ENCODE measurements around the gene COX7A2L.
"Not testable (repeated sequence)": the region's sequence is repeated elsewhere in the genome, so short reads cannot be mapped to it uniquely, and the experiment has no call there.

The COX7A2L gene

GRCh38 chr2:42360890-42361727, at the start of gene COX7A2L:
TSS of gene COX7A2L (minus strand) at chr2:42361217. CDS start at chr2:42361161, 56 bp downstream.
- DNase-seq = peak; percentile 98

GRCh38 chr2:42408009-42408408, 47.0 kb upstream of the COX7A2L start:
- DNase-seq = no peak

- no peak for DNase-seq
These were observed 46.5 kb upstream of the COX7A2L start for GRCh38 chr2:42407476-42407875.

DNA sequence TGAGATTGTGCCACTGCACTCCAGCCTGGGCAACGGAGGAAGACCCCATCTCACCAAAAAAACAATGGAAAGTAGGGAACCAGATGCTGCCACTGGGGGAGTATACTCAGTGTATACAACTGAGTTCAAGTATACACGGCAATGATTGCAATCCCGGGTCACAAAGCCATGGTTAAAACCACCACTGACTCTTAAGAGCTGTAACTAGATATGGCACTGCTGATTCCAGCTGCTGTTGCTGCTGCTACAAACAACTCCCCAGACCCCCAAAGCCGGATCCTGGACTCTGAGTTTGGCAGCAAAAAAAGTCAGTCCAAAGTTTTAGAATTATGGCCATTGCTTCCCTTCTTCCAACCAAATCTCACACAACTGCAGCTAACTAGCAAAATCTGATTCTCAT, 43.7 kb upstream of the COX7A2L start:
- DNase-seq = no peak

DNA sequence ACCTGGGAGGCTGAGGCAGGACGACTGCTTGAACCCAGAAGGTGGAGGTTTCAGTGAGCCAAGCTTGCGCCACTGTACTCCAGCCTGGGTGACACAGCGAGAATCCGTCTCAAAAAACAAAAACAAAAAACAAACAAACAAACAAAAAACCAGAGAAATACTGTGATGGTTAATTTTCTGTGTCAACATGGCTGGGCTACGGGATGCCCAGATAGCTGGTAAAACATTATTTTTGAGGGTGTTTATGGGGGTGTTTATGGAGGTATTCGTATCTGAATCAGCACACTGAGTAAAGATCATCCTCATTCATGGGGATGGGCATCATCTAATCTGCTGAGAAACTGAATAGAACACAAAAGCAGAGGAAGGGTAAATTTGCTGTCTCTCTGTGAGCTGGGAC, 40.8 kb upstream of the COX7A2L start:
- no peak for DNase-seq

DNA sequence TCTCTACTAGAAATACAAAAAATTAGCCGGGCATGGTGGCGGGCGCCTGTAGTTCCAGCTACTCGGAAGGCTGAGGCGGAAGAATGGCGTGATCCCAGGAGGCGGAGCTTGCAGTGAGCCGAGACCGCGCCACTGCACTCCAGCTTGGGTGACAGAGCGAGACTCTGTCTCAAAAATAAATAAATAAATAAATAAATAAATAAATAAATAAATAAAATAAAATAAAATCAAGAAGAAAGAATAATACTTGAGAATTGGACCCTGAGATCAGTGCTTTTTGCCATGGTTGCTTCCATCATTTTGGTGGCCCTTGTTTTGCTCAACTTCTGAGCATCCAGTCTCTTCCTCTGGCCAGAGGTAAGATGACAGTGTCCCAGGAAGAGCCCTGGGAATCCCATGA, 37.0 kb upstream of the COX7A2L start:
- DNase-seq = not testable (repeated sequence)

GRCh38 chr2:42393320-42393719, 32.3 kb upstream of the COX7A2L start:
- not testable (repeated sequence) for DNase-seq

GRCh38 chr2:42392191-42392590, 31.2 kb upstream of the COX7A2L start:
- DNase-seq = no peak

- no peak for DNase-seq
These were observed 29.5 kb upstream of the COX7A2L start for GRCh38 chr2:42390401-42390969.

GRCh38 chr2:42386682-42387081, 25.7 kb upstream of the COX7A2L start:
- no peak for DNase-seq

GRCh38 chr2:42385225-42385624, 24.2 kb upstream of the COX7A2L start:
- no peak for DNase-seq

DNA sequence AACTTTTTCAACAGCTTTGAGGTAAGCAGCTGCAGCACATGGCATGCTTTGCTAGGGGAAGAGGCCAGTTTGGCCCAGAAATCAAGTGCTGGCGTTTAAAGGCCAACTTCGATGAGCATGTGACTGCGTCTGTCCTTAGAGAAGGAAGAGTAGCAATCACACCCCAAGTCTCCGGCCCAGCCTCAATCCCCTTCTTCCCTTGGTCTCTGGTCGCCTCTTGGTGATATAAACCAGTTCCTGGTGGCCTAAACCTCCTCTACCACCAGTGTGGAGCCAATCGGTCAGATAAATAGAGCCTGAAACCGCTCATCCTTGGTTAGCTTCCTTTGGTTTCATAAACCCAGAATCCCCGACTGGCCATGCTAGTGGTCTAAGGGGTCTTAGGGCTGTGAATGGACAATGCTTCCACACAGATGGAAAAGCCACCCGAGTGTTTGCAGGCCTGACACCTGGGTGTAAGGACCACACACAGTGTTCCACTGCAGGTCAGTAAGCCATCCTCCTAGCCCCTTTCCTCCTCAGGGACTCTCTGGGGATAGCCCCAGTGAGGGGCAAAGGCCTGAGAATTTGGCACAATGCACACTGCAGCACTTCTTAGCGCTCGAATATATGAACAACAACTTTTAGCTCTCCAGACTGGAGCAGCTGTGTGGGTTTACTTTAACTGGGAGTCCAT, 23.0 kb upstream of the COX7A2L start:
- DNase-seq = no peak

- no peak for DNase-seq
These were observed 21.1 kb upstream of the COX7A2L start for GRCh38 chr2:42382144-42382543.

- not testable (repeated sequence) for DNase-seq
These were observed 19.0 kb upstream of the COX7A2L start for GRCh38 chr2:42380026-42380425.

- DNase-seq = no peak
These were observed 17.4 kb upstream of the COX7A2L start for GRCh38 chr2:42378415-42378814.

- DNase-seq = no peak
These were observed 15.7 kb upstream of the COX7A2L start for GRCh38 chr2:42376758-42377157.

DNA sequence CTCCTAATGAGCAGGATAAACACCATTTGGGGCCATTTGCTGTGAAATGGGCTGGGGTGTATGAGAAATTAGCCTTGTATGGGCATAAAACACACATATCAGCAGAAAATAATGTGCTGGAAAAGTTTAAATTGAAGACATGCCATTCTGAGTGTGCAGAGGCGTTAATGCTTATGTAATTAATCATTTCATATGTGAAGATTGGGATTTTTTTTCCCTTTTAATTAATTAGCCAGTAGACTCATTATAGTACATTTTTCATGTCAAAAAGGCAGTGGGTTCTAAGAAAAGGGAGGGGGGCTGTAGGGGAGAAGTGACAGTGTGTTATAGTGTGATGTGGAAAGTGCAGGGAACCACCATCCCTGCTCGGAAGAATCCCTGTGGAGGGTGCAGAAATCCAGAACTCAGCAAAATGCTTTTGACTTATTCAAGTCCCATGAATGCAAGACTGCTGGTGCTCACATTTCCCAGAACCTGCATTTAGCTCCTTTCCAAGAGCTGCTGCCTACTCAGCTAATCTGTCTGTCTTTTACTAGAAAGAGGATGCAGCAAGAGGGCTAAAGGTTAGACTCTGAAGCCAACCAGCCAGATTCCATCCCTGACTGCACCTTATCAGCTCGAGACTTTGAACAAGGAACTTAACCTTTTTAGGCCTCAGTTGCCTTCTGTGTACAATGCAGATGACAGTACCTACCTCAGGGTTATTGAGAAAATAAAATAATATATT, 11.6 kb upstream of the COX7A2L start:
- no peak for DNase-seq

GRCh38 chr2:42371611-42372473, 10.8 kb upstream of the COX7A2L start:
- peak; percentile 37 for DNase-seq

DNA sequence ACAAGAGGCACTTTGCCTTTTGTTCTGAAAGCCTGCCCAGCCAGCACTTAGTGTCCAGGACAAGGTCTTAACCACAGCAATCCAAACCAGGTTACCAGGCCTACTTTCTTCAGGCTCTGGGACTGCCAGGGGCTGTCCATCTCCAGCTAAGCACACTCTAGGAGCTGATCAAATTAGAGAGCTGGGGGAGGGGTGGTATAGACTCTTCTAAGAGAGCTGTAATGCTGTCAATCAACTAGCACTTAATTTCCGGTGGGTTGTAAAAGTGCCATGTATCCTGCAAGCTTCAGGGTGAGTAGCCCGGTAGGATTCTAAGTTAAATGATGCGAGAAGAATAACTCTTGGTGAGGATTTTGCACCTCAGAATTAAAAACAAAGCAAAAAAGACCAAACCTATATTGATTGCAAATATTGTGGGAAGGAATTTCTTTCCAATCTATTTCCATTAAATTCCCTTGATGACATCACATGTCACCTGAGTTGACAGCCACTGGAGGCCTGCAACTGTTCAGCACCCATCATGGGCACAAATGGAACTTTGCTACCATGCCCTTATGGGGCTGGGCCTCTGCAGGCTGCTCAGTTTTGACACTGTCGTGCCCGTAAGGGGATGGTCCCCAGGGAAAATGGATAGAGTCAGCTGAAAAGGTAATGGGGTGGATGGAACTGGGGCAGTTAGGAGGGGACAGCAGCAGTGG, 8.7 kb upstream of the COX7A2L start:
- DNase-seq = no peak

GRCh38 chr2:42368817-42369531, 8.0 kb upstream of the COX7A2L start:
- no peak for DNase-seq

DNA sequence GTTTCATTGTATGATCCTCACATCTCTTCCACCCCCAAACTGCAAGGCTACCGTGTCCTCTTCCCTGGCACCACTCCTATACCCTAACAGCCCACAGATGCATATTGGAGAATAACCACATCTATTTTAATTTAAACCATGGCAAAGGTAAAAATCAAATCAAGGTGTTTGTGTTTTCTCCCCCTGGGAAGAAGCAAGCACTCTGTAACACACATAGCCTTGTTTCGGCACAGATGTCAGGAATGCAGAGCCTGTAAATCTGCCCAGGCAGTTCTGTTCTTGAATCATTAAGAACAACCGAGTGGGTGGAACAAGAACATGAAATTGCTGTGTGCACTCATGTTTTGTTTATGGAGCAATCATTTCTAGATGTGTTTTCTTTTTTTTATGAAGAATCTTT, 6.8 kb upstream of the COX7A2L start:
- no peak for DNase-seq
